Progenitor cell of endocrine pancreas (in vitro differentiated cells): ENCODE results near the gene BRINP2. TPM values are rescaled to one million over a fixed set of nuclear protein-coding genes. Genes with fewer than 3 reads are reported as not detected.

Experiments used
- DNase-seq: peaks from one replicate; pipeline ENCODE4 v3.0.0; 2021; ENCODE audit warnings: low spot score; ENCODE audit not compliant: unreplicated experiment
- H3K27ac Mint-ChIP-seq: 2 replicates; pipeline ENCODE4 v1.8.0; 2021; ENCODE audit warnings: mild to moderate bottlenecking, moderate library complexity, mixed read lengths
- H3K27me3 Mint-ChIP-seq: 2 replicates; pipeline ENCODE4 v1.8.0; 2021; ENCODE audit warnings: mixed read lengths
- H3K36me3 Mint-ChIP-seq: 2 replicates; pipeline ENCODE4 v1.8.0; 2022; ENCODE audit warnings: mixed read lengths; ENCODE audit not compliant: insufficient read depth
- H3K4me1 Mint-ChIP-seq: 2 replicates; pipeline ENCODE4 v1.8.0; 2021; ENCODE audit warnings: low read depth, mixed read lengths
- H3K4me3 Mint-ChIP-seq: 2 replicates; pipeline ENCODE4 v1.8.0; 2021; ENCODE audit warnings: low read depth, mild to moderate bottlenecking, moderate library complexity, mixed read lengths
- H3K9me3 Mint-ChIP-seq: 2 replicates; pipeline ENCODE4 v1.8.0; 2021; ENCODE audit warnings: low read depth, mixed read lengths
- CTCF ChIP-seq: fragments of 200-600 bp; sonication (generic); IDR thresholded peaks from one replicate; pipeline ENCODE4 v1.5.0; 2021; ENCODE audit warnings: antibody characterized with exemption, mild to moderate bottlenecking; ENCODE audit not compliant: unreplicated experiment
- total RNA-seq: library from RNA; stranded (reverse); gene quantifications from 2 replicates; pipeline ENCODE4 v1.2.1, GENCODE V29; 2021

The BRINP2 gene
- total RNA-seq, 1 donor from 2014 or later, result 0.41 TPM

- Mint-ChIP-seq H3K4me1 (no peaks in the 10 kb centered on the region), H3K4me3 (no peak overlapping the region), H3K9me3 (no peaks in the 10 kb centered on the region)
Measured at GRCh38 chr1:177146499-177146898, 24.3 kb upstream of the BRINP2 start.

DNA sequence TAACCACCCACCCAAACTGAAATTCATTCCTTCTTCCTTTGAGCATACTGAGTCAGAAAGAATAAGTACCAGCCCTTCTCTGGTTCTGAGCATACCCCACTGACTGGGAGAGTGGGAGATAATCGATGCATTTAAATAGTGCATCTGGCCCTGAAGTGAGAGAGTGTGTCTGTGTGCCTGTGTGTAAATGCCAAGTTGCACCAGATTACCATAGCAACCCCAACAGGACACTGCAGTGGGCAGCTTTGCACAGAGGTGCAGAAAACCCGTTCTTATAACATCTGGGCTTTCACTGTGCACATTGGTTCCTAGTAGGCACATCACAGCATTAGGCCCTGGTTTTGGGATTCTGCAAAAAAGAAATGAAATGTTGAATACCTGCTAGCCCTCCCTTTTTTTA, 8.5 kb upstream of the BRINP2 start:
- Mint-ChIP-seq H3K27me3 (peaks cover 59% of the 10 kb centered on the region), H3K9me3 (no peaks in the 10 kb centered on the region), H3K4me3 (no peak overlapping the region), H3K4me1 (peaks cover 3% of the 10 kb centered on the region), H3K27ac (no peak overlapping the region), H3K36me3 (no peaks in the 10 kb centered on the region)
- DNase-seq, result no peak
- no peak for TF ChIP-seq CTCF

More at GRCh38 chr1:177146499-177146898, 24.3 kb upstream of the BRINP2 start:
- DNase-seq, result no peak
- peaks cover 3% of the 10 kb centered on the region for H3K27me3 Mint-ChIP-seq
- TF ChIP-seq CTCF, result no peak
- H3K27ac Mint-ChIP-seq, result no peak overlapping the region
- no peaks in the 10 kb centered on the region for H3K36me3 Mint-ChIP-seq

DNA sequence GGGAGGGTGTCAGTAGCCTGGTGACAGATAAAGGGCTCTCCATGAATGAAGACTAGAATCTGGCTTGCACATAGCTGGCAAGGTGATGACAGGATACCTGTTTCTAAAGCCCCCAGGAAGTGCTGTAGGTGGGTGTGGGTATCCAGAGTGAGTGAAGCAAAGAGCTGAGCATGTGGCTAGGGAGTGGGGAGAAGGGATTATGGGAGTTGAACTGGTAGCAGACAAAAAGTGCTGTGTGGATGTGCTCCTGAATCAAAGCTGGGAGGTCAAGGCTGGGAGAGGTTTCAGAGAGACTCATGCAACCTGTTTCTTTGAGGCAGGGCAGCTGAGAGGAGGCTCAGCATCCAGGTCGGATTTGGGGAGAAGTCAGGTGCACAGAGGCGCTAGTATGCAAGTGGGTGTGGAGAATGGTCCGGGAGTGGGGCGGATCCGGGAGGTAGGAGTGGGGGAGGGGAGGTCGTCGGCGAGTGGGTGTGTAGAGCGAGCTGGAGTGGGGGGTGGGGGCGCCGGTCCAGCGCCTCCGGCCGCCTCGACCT, 6.8 kb upstream of the BRINP2 start:
- Mint-ChIP-seq H3K4me3 (peak overlapping the region; percentile 69), H3K27ac (no peak overlapping the region), H3K27me3 (peaks cover 59% of the 10 kb centered on the region), H3K36me3 (no peaks in the 10 kb centered on the region), H3K9me3 (no peaks in the 10 kb centered on the region), H3K4me1 (peaks cover 3% of the 10 kb centered on the region)
- no peak for DNase-seq
- no peak for TF ChIP-seq CTCF

GRCh38 chr1:177164380-177165068, 6.2 kb upstream of the BRINP2 start, which contains the start of gene ASTN1:
Gene ASTN1 (minus strand): TSS chr1:177164712. CDS start chr1:177164676, 36 bp downstream.
- Mint-ChIP-seq H3K9me3 (no peaks in the 10 kb centered on the region), H3K4me3 (peak within 1 kb of the TSS; percentile 69)

DNA sequence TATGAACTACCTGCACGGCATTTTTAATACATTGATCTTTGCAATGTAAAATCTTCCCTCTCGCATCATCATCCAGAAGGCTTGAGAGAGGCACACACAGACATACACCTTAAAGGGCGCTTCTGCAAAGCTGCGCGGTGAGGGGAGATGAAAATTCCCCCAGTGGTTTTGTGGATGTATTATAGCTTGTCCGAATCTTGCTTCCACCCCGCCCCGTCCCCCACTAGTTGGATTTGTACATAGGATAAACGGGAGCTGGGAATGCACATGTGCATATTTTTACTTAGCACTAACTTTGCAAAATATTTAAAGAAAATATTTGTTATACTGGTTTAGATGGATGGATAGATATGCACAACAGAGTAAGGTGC, 5.7 kb upstream of the BRINP2 start:
- no peaks in the 10 kb centered on the region for H3K9me3 Mint-ChIP-seq
- H3K4me3 Mint-ChIP-seq, result peak overlapping the region; percentile 69
- DNase-seq, result no peak
- H3K27me3 Mint-ChIP-seq, result peaks cover 59% of the 10 kb centered on the region
- TF ChIP-seq CTCF, result no peak
- H3K36me3 Mint-ChIP-seq, result no peaks in the 10 kb centered on the region
- no peak overlapping the region for H3K27ac Mint-ChIP-seq
- H3K4me1 Mint-ChIP-seq, result peaks cover 3% of the 10 kb centered on the region

More at GRCh38 chr1:177164380-177165068, 6.2 kb upstream of the BRINP2 start, which contains the start of gene ASTN1:
- H3K27ac Mint-ChIP-seq, result no peak within 1 kb of the TSS
- TF ChIP-seq CTCF, result no peak
- H3K27me3 Mint-ChIP-seq, result peaks cover 59% of the 10 kb centered on the region
- DNase-seq, result no peak
- H3K4me1 Mint-ChIP-seq, result peaks cover 3% of the 10 kb centered on the region
- H3K36me3 Mint-ChIP-seq, result no peaks in the 10 kb centered on the region
